KG1 (cell line): ENCODE results near the gene TOMM22.
"Not testable (repeated sequence)": the region's sequence is repeated elsewhere in the genome, so short reads cannot be mapped to it uniquely, and the experiment has no call there.

Experiments
- DNase-seq: peaks from one replicate; lab custom pipeline; 2025; lab: John Stamatoyannopoulos, UW

Gene TOMM22

DNA sequence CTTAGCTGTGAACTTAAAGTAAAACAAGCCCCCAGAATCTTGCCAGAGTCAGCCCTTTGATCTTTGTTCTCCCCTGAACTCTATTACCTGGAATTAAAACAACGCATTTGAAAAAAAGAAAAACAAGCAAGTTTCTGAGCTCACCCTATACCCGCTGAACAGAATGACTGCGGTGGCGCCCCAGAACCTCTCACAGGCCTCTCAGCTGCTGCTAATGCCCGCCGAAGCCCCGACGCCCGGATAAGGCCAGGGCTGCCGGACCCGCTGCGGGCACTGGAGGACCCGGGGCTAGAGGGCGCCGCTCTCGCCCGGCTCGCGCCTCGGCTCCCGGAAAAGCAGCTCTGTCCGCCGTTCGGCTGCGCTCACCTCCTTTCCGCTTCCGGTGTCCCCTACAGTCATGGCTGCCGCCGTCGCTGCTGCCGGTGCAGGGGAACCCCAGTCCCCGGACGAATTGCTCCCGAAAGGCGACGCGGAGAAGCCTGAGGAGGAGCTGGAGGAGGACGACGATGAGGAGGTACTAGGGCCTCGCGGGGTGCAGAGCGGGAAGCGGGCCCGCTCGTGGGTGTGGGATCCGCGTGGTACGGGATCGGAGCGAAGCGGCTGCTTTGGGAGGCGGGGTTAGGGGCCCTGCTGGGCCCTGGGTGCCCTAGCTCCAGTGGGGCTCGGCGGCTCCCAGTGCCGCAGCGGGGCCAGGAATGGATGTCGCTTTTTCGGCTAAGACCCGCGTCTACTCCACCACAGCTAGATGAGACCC, at the start of gene TOMM22:
Gene TOMM22, plus strand, starts transcription at position 376 of the 754 bp plus-strand sequence. Its CDS starts 22 bp downstream, at position 398.
- peak; percentile 89 for DNase-seq

GRCh38 chr22:38632528-38632927, 49.2 kb upstream of the TOMM22 start:
- DNase-seq = no peak

GRCh38 chr22:38638216-38638615, 43.5 kb upstream of the TOMM22 start:
- DNase-seq = no peak

DNA sequence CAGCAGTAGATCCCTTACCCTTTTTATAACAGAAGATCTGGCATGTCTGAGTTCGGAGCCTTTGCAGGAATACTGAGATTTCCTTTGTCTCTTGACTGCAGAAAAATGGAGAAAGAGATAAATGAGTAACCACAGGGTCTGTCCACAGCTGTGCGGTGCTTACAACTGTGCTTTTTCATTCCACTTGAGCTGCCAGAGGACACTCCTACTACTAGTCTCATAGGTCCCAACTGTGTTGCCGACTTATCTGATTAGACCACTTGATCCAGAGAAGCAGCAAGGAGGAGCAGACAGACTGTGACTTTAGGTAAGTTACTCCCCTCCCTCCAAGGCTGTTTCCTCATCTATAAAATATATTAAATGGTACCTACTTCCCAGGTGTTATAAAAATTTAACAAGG, 43.0 kb upstream of the TOMM22 start:
- DNase-seq = no peak

GRCh38 chr22:38641476-38642040, 40.2 kb upstream of the TOMM22 start:
- DNase-seq = no peak

- not testable (repeated sequence) for DNase-seq
Measured at GRCh38 chr22:38644245-38644644, 37.5 kb upstream of the TOMM22 start.

DNA sequence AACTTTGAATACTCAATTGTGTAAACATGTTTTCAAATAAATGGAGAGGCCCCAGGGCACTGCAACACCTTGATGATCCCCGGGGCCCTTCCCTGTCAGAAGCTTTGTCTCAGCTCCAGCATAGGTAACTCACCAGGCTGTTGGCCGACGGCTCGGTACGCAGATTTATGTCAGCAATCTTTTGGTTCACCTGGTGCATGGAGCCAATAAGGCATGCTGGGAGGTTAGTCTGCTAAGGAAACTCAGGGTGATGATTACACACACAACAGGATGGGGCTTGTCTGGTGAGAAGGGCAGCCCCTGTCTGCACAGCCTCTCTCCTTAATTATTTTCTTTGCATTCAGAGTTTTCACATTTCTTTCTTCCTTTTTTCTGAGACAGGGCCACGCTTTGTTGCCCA, 36.3 kb upstream of the TOMM22 start:
- DNase-seq = no peak

DNA sequence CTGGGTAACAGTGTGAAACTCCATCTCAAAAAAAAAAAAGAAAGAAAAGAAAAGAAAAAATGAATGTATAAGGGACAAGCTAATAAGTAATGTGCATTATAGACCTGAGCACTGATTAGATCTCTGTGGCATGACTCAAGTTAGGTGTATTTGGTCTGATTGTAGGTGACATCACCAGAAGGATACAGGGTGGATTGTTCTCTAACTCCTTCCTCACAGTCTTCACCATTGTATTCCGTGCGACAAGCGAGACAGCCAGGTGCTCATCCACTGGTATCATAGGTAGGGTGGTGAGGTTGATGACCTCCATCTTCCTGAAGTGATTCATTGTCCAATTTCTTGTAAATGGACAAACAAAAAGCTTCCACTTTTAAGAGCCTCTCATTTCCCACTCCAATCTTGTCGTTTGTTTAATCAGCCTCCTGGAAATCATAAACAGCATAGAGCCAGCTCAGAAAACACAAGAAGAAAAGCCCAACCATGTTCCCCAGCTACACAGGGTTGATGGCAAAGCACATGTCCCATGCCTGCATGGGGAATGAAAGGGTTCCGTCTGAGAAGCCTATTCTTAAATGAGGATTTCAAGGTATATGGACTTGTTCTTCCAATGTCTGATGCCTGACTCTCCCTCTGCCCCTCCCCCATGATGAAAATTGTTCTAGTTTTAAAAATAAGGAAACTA, 31.8 kb upstream of the TOMM22 start:
- DNase-seq = no peak

- DNase-seq = no peak
Measured at GRCh38 chr22:38652859-38653258, 28.9 kb upstream of the TOMM22 start.

- no peak for DNase-seq
Measured at GRCh38 chr22:38653741-38654140, 28.0 kb upstream of the TOMM22 start.

- DNase-seq = no peak
Measured at GRCh38 chr22:38655519-38656255, 26.1 kb upstream of the TOMM22 start.

GRCh38 chr22:38656256-38657044, 25.3 kb upstream of the TOMM22 start, which contains the start of the genes CBY1 and FAM227A:
Gene CBY1, plus strand, starts transcription at chr22:38656638. Its CDS starts 11,417 bp downstream, at chr22:38668055.
Gene FAM227A, minus strand, starts transcription at chr22:38656392. Its CDS starts 6,224 bp downstream, at chr22:38650168.
- DNase-seq = peak; percentile 85

DNA sequence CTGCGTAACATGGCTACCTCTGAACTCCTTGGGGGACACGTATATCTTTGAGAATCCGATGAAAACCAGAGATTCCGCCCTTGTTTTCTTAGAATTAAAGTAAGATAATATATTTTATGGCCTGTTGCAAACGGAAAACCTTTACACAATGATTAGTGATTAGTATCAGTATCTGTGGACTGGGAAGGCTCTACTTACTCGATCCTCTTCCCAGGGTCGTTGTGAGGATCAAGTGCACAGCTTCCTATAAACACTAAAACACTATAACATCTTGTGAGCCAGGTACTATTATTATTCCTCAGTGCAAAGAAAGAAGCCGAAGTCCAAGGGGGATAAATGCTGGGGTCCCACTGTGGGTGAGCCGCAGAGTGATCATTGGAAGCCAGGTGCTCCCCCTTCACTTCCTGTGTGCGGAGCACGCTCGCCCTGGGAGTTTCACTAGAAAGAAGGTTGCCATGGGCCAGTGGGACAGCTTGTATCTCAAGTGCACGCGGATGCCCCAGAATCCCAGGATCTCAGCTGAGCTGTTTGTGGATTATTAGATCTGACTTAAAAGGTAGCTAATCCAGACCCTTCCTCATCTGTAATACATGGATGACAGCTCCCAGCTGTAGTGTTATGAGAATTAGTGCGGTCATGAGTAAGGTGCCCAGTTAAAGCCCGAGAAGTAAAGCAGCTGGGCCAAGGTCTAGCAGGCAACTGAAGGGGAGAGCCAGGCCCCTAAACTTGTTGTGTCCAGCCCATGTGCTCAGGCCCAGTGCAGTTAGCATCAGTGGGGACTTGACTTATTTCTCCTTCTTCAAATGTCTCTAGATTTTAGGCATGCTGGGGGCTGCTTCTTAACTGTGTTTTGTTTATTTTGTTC, 24.5 kb upstream of the TOMM22 start:
- DNase-seq = peak; percentile 2

DNA sequence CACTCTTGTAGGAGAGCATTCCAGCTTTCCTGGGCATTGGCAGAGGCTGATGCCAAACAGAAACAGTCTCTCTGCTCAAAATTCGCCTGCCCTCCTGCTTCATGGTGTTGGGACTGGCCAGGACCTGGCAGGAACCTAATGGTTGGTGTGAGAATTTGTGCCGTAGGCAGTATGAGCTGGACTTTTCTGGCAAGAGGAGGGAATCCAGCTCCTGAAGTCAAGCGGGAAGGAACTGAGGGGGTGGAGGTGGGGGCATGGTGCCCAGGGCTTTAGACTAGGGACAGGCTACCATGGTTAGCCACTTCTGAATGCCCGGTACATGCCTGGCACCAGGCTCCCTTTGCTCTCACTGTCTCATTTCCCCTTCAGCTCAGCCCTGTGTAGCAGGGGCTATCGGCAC, 6.9 kb upstream of the TOMM22 start:
- DNase-seq = no peak

- DNase-seq = no peak
Measured at GRCh38 chr22:38675833-38676232, 5.9 kb upstream of the TOMM22 start.

DNA sequence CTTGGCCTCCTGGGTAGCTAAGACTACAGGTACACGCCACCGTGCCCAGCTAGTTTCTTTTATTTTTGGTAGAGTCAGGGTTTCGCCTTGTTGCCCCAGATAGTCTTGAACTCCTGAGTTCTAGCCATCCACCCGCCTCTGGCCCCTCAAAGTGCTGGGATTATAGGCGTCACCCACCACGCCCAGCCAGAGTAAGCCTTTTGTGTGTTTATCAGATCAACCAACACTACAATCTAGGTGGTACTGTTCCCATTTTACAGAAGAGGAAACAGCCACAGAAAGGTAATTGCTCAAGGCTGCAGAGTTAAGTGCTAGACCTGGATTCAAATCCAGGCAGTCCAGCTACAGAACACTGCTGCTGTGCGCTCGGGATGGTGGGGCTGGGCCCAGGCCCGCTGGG, 3.1 kb downstream of the TOMM22 start:
- DNase-seq = no peak

GRCh38 chr22:38685761-38686160, 4.0 kb downstream of the TOMM22 start:
- DNase-seq = no peak

GRCh38 chr22:38689651-38690050, 7.9 kb downstream of the TOMM22 start:
- DNase-seq = no peak

- no peak for DNase-seq
Measured at GRCh38 chr22:38694049-38694448, 12.3 kb downstream of the TOMM22 start.

DNA sequence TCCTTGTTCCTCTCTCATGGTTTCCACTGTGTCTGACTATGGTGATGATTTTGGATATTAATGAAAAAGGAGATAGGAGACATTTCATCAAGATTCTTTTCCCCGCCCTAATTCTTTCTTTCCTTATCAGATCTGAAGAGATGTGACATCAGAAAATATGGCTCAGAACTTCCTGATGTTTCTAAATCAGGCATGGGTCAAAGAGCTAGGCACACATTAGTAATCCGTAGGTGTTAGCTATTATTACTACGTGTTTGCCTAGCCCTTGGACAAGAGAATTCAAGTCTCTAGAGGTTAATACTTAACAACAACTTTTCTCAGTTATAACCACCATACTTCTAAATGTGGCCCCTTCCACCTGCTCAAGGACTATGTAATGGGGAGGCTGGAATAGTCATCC, 13.2 kb downstream of the TOMM22 start:
- no peak for DNase-seq
